Stimulated activated memory B cell treated with anti-CD40 and anti-IgM and Interleukin-4, amounts not matched to agents 10 μg/mL and 1 μg/mL and 100 μg/mL, for 72 hours (primary cell): ENCODE data around the gene VWA3B.

Experiments used
- ATAC-seq: fragments of 150-1000 bp; cut with Tn5 transposase; 2 replicates; pipeline ENCODE4 v1.10.0; 2021
- H3K27ac Mint-ChIP-seq: one replicate; pipeline ENCODE4 v1.8.0; 2022; ENCODE audit warnings: mild to moderate bottlenecking, mixed read lengths
- H3K27me3 Mint-ChIP-seq: one replicate; pipeline ENCODE4 v1.8.0; 2022; ENCODE audit warnings: mixed read lengths
- H3K36me3 Mint-ChIP-seq: one replicate; pipeline ENCODE4 v1.8.0; 2022; ENCODE audit warnings: mixed read lengths
- H3K4me1 Mint-ChIP-seq: one replicate; pipeline ENCODE4 v1.8.0; 2022; ENCODE audit warnings: mixed read lengths
- H3K4me3 Mint-ChIP-seq: one replicate; pipeline ENCODE4 v1.8.0; 2022; ENCODE audit warnings: mild to moderate bottlenecking, moderate library complexity, mixed read lengths
- H3K9me3 Mint-ChIP-seq: one replicate; pipeline ENCODE4 v1.8.0; 2022; ENCODE audit warnings: mixed read lengths

VWA3B gene

GRCh38 chr2:98165516-98166071 lies 78.6 kb downstream of the VWA3B start:
- no peak overlapping the region for H3K4me3 Mint-ChIP-seq
- H3K36me3 Mint-ChIP-seq, result no peaks in the 10 kb centered on the region
- no peaks in the 10 kb centered on the region for H3K4me1 Mint-ChIP-seq
- no peaks in the 10 kb centered on the region for H3K9me3 Mint-ChIP-seq
- H3K27ac Mint-ChIP-seq, result no peak overlapping the region
- no peak for ATAC-seq
- peaks cover 26% of the 10 kb centered on the region for H3K27me3 Mint-ChIP-seq

DNA sequence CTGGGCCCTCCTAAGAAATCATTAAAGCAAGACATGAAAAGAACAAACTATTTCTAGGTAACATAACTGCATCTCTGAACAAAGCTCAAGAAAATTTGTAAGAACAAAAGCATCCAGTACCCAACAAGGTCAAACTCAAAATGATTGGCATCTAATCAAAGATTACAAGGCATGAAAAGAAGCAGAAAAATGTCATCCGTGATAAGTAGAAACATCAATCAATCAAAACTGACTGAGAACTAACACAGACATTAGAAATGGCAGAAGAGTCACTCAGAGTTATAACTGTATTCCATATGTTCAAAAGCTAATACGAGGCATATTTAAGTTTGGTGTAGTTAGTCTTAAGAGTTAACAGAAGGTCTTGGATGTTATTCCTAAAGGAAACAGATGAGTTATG lies 80.9 kb downstream of the VWA3B start:
- H3K27ac Mint-ChIP-seq, result no peak overlapping the region
- H3K27me3 Mint-ChIP-seq, result peaks cover 26% of the 10 kb centered on the region
- no peaks in the 10 kb centered on the region for H3K4me1 Mint-ChIP-seq
- no peak for ATAC-seq
- H3K9me3 Mint-ChIP-seq, result peaks cover 3% of the 10 kb centered on the region
- H3K36me3 Mint-ChIP-seq, result no peaks in the 10 kb centered on the region
- no peak overlapping the region for H3K4me3 Mint-ChIP-seq

DNA sequence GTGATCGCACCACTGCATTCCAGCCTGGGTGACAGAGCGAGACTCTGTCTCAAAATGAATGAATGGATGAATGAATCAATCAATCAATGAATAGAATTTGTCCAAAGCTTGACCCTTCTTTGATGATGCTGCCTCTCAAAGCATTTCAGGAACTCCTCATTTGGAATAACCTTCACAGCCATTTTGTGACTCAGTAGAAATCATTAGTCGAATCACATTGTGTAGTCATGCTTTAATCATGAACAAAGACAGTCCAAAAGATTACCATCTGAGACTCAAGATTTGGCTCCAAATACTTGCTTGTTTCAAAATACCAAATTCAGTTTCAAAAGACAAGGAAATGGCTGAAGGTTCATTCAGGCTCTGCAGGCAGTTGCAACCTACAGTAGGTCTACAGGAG lies 83.1 kb downstream of the VWA3B start:
- Mint-ChIP-seq H3K27me3 (peaks cover 14% of the 10 kb centered on the region), H3K4me3 (no peak overlapping the region), H3K9me3 (peaks cover 3% of the 10 kb centered on the region), H3K36me3 (no peaks in the 10 kb centered on the region), H3K27ac (no peak overlapping the region), H3K4me1 (peaks cover 1% of the 10 kb centered on the region)
- no peak for ATAC-seq

DNA sequence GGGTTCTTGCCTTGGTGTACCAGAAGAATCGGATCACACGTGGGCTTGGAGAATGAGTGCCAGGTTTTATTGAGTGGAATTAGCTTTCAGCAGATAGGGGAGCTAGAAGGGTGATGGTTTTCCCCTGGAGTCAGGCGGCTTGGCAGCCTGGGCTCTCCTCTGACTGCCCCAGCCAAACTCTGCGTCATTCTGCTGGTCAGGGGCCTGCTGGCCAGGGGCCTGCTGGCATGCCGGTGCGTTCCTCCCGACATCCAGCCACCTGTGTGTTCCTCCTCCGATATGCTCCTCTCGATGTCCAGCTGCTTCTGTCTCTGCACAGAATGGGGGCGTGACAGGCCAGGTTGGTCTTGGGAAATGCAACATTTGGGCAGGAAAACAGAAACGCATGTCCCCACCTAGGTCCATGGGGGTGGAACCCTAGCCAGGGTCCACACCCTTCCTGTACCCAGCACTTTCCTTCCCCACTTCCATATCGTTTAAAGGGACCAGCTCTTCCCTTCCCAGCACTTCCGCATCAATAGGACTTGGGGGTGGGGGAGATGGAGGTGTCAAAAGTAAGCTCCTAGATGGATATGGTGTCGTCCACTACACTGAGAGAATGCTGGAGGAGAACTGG lies 85.3 kb downstream of the VWA3B start:
- Mint-ChIP-seq H3K9me3 (peaks cover 3% of the 10 kb centered on the region), H3K4me3 (no peak overlapping the region), H3K36me3 (no peaks in the 10 kb centered on the region), H3K27ac (no peak overlapping the region), H3K27me3 (peaks cover 6% of the 10 kb centered on the region), H3K4me1 (peaks cover 18% of the 10 kb centered on the region)
- ATAC-seq, result no peak

GRCh38 chr2:98172951-98173350 lies 86.0 kb downstream of the VWA3B start:
- no peak for ATAC-seq
- H3K27me3 Mint-ChIP-seq, result peaks cover 6% of the 10 kb centered on the region
- H3K9me3 Mint-ChIP-seq, result peaks cover 3% of the 10 kb centered on the region
- no peaks in the 10 kb centered on the region for H3K36me3 Mint-ChIP-seq
- peaks cover 18% of the 10 kb centered on the region for H3K4me1 Mint-ChIP-seq
- no peak overlapping the region for H3K4me3 Mint-ChIP-seq
- no peak overlapping the region for H3K27ac Mint-ChIP-seq

DNA sequence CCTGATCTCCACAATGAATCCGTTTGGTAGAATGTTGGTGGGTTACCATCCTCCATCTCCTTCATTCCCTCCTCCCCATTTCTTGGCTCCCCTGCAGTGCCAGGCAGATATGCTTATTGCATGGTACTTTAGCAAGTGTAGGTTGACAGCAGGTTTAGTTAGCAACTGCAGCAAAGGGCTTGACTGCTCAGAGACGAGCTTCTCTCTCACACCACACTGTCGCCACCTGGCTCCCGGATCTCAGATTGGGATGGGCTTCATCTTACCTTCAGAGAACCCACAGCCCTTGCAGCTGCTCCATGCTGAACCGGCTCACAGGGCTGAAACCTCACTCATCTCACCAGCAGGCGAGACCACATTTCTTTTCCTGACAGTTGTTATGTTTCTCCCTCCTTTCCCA lies 88.8 kb downstream of the VWA3B start:
- H3K36me3 Mint-ChIP-seq, result no peaks in the 10 kb centered on the region
- peak; percentile 68 for ATAC-seq
- peaks cover 3% of the 10 kb centered on the region for H3K9me3 Mint-ChIP-seq
- no peak overlapping the region for H3K27ac Mint-ChIP-seq
- no peak overlapping the region for H3K4me3 Mint-ChIP-seq
- H3K27me3 Mint-ChIP-seq, result peaks cover 19% of the 10 kb centered on the region
- H3K4me1 Mint-ChIP-seq, result peaks cover 29% of the 10 kb centered on the region

DNA sequence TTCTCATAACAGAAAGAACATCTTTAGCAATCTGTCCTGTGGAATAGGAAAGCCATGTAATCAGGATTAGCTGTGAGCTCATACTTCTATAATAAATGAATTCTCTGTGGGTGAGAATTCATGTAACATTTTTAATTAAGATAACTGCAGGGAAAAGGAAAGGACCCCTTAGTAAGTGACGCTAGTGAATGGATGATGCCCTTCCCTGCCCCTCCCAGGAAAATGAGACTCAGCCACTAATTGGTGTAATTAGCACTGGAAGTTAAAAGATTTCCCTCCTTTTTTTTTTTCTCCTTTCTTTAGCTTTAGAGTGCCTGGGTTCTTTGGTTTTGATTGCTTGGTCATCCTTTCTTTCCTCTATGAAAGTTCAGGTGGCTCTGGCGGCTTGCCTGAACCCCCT lies 90.3 kb downstream of the VWA3B start:
- no peaks in the 10 kb centered on the region for H3K36me3 Mint-ChIP-seq
- H3K4me1 Mint-ChIP-seq, result peaks cover 29% of the 10 kb centered on the region
- no peak overlapping the region for H3K4me3 Mint-ChIP-seq
- H3K27me3 Mint-ChIP-seq, result peaks cover 15% of the 10 kb centered on the region
- H3K27ac Mint-ChIP-seq, result no peak overlapping the region
- ATAC-seq, result no peak
- H3K9me3 Mint-ChIP-seq, result no peaks in the 10 kb centered on the region

GRCh38 chr2:98177986-98178385 lies 91.0 kb downstream of the VWA3B start:
- no peak for ATAC-seq
- Mint-ChIP-seq H3K27ac (no peak overlapping the region), H3K9me3 (no peaks in the 10 kb centered on the region), H3K4me3 (no peak overlapping the region), H3K36me3 (no peaks in the 10 kb centered on the region), H3K4me1 (peaks cover 29% of the 10 kb centered on the region), H3K27me3 (peaks cover 15% of the 10 kb centered on the region)

DNA sequence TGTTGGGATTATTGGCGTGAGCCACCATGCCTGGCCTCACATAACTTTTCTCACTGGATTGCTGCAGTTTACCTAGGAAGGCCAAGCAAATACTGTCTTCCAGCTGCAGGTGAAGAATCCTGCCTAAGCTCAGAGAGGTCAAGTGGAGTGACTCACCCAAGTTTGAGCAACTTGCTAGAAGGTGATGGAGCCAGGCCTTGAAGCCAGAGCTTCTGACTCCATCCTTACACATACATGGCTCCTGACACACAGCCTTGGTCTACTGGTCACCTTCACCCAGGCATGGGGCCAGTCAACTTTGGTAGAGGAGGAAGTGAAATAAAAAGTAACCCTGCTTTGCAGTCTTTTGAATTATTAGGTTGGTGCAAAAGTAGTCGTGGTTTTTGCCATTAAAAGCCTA lies 93.5 kb downstream of the VWA3B start:
- Mint-ChIP-seq H3K27me3 (peaks cover 15% of the 10 kb centered on the region), H3K27ac (no peak overlapping the region), H3K4me1 (peaks cover 24% of the 10 kb centered on the region), H3K9me3 (no peaks in the 10 kb centered on the region), H3K36me3 (no peaks in the 10 kb centered on the region), H3K4me3 (no peak overlapping the region)
- ATAC-seq, result no peak

DNA sequence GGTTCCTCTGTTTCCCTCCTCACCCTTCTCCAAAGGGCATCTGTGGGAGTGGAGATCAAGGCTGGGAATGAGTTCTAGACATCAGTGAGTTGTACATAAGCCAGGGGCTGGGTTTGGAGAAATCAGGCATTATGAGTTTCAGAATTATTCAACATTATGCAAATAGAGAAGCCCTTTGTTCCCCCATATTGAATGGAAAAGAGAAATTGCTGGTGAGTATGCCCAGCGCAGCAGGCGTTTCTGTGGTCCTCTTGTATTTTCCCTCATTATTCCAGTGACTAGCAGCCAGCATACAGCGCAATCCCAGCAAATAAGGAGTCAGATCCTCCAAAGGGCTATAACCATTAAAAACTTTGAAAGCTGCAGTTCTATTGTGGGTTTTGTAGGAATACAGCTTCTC lies 94.4 kb downstream of the VWA3B start:
- H3K4me1 Mint-ChIP-seq, result peaks cover 16% of the 10 kb centered on the region
- H3K27me3 Mint-ChIP-seq, result peaks cover 15% of the 10 kb centered on the region
- ATAC-seq, result no peak
- H3K36me3 Mint-ChIP-seq, result no peaks in the 10 kb centered on the region
- no peak overlapping the region for H3K4me3 Mint-ChIP-seq
- no peak overlapping the region for H3K27ac Mint-ChIP-seq
- no peaks in the 10 kb centered on the region for H3K9me3 Mint-ChIP-seq

- Mint-ChIP-seq H3K36me3 (no peaks in the 10 kb centered on the region), H3K4me1 (no peaks in the 10 kb centered on the region), H3K27me3 (no peaks in the 10 kb centered on the region), H3K4me3 (no peak overlapping the region), H3K9me3 (no peaks in the 10 kb centered on the region), H3K27ac (no peak overlapping the region)
- no peak for ATAC-seq
Observed at GRCh38 chr2:98185801-98186200, 98.8 kb downstream of the VWA3B start.

DNA sequence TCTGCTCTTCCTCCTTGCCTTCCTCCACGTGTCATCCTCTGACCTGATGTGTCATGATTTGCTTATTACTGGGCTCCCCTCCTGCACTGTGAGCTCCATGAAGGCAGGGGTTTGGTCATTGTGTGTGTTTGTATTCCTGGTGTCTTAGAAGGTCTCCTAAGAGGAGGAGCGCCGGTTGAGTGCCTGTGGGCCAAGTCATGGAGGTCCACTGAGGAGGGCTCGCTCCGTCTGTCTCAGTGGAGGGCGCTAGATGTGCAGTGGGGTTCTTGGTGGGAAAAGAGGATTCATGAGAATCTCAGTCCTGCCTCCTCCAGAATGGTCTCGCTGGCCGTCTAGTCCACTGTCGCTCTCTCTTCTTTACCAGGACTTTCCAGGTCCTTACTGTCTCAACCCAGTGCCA lies 100.2 kb downstream of the VWA3B start:
- no peak overlapping the region for H3K27ac Mint-ChIP-seq
- ATAC-seq, result no peak
- H3K4me3 Mint-ChIP-seq, result no peak overlapping the region
- no peaks in the 10 kb centered on the region for H3K9me3 Mint-ChIP-seq
- H3K36me3 Mint-ChIP-seq, result no peaks in the 10 kb centered on the region
- H3K27me3 Mint-ChIP-seq, result no peaks in the 10 kb centered on the region
- no peaks in the 10 kb centered on the region for H3K4me1 Mint-ChIP-seq

DNA sequence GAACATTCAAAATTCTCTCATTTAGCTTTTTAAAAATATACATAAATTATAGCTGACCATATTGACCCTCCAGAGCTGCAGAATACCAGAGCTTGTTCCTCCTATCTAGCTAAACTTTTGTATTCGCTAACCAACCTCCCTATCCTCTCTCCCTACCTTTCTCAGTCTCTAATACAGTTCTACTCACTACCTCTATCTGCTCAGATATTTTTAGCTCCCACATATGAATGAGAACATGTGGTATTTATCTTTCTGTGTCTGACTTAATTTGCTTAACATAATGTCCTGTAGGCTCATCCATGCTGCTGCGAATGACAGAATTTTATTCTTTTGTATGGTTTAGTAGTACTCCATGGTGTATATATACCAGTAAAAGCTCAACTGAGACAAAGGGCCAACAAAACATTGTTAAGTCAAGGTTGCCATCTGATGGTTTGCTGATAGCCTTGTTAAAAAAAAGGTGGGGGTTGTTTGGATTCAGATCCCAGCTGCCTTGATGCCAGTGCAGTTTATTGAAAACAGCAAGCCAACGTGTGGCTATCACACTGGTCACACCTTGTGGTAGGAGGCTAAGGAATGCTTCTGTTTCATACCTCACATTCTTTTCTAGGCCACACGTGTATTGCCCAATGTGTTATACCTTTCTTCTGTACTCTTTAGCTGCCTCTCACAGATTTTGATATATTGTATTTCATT lies 101.5 kb downstream of the VWA3B start:
- Mint-ChIP-seq H3K36me3 (no peaks in the 10 kb centered on the region), H3K27ac (no peak overlapping the region), H3K9me3 (no peaks in the 10 kb centered on the region), H3K4me3 (no peak overlapping the region), H3K27me3 (no peaks in the 10 kb centered on the region), H3K4me1 (no peaks in the 10 kb centered on the region)
- ATAC-seq, result peak; percentile 18

DNA sequence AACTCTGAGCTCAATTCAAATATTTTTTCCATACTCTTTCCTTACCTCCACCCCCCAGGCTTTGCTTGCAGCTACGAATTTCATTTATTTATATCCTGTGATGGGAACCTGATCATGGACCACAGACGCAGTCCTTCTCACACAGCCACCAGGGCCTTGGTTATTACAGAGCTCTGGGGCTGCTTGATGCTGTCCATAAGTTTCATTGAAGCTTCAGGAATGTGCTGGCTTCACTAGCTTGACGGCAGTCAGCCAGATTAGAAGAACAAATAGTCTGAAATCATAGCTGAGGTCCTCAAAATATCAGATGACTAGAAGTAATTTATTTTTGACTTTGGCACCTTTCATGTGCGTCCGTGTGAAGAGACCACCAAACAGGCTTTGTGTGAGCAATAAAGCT lies 104.9 kb downstream of the VWA3B start:
- Mint-ChIP-seq H3K27me3 (no peaks in the 10 kb centered on the region), H3K36me3 (no peaks in the 10 kb centered on the region), H3K4me1 (no peaks in the 10 kb centered on the region), H3K4me3 (no peak overlapping the region), H3K9me3 (no peaks in the 10 kb centered on the region), H3K27ac (no peak overlapping the region)
- ATAC-seq, result no peak

DNA sequence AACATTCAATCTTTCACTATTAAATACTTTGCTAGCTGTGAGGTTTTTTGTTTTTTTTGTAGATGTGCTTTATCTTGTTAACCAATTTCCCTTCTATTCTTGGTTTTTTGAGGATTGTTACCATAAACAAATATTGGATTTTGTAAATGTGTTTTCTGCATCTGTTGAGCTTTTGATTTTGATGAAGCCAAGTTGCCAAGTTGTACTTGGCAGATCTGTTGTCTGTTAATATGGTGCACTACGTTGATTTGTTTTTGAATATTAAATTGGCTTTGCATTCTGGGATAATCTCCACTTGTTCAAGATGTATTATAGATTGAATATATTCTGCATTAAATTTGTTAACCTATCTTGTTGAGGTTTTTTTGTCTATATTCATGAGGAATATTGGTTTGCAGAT lies 114.6 kb downstream of the VWA3B start:
- Mint-ChIP-seq H3K36me3 (no peaks in the 10 kb centered on the region), H3K27me3 (no peaks in the 10 kb centered on the region), H3K9me3 (no peaks in the 10 kb centered on the region), H3K4me1 (no peaks in the 10 kb centered on the region), H3K27ac (no peak overlapping the region), H3K4me3 (no peak overlapping the region)
- ATAC-seq, result no peak

GRCh38 chr2:98205889-98206288 lies 118.9 kb downstream of the VWA3B start:
- H3K27ac Mint-ChIP-seq, result no peak overlapping the region
- H3K4me3 Mint-ChIP-seq, result no peak overlapping the region
- ATAC-seq, result no peak
- no peaks in the 10 kb centered on the region for H3K36me3 Mint-ChIP-seq
- no peaks in the 10 kb centered on the region for H3K9me3 Mint-ChIP-seq
- no peaks in the 10 kb centered on the region for H3K4me1 Mint-ChIP-seq
- peaks cover 27% of the 10 kb centered on the region for H3K27me3 Mint-ChIP-seq
